Endothelial cell of umbilical vein (primary cell): Measurements from ENCODE around the gene MYO7B. TPM values are rescaled to one million over a fixed set of nuclear protein-coding genes. Genes with fewer than 3 reads are reported as not detected.

Source experiments
- BruUV-seq: library from RNA; stranded (reverse); fragments of 400-500 nt; replicated peaks from 2 replicates; lab custom pipeline; 2021; lab: Mats Ljungman, UMichigan
- CTCF ChIA-PET: fragments of 300-600, 350-600 bp; sonication (Branson Sonifier 250); formaldehyde crosslinking; loops from one replicate; lab custom pipeline; 2021; ENCODE audit warnings: antibody characterized with exemption, inconsistent platforms; lab: Charles Lee
- POLR2A ChIA-PET: fragments of 300-600, 350-600 bp; sonication (Branson Sonifier 250); formaldehyde crosslinking; loops from one replicate; lab custom pipeline; 2021; ENCODE audit warnings: antibody characterized with exemption, inconsistent platforms; lab: Charles Lee
- DNase-seq: peaks from one replicate; pipeline ENCODE4 v3.0.0-alpha.2; 2011; ENCODE audit warnings: low read depth, low spot score
- FAIRE-seq: peaks from 2 replicates; lab custom pipeline; 2011; peaks lifted over from hg19 to GRCh38; lab: Jason Lieb, UNC
- H2AFZ ChIP-seq: 2 replicates; pipeline ENCODE4 v1.6.0; 2012; ENCODE audit warnings: low read depth, low read length, control low read depth, inconsistent platforms
- H3K27ac ChIP-seq: 2 replicates; pipeline ENCODE4 v1.5.1; 2011; ENCODE audit warnings: low read depth, mild to moderate bottlenecking, control low read depth, low read length, moderate library complexity; ENCODE audit not compliant: insufficient read depth
- H3K27me3 ChIP-seq, 2 experiments: 2 replicates each; pipeline versions ENCODE4 v1.6.0 to v1.6.1; 2011; ENCODE audit warnings: low read length in 2 of 2, mixed read lengths in 1 of 2; ENCODE audit not compliant: control insufficient read depth in 2 of 2, insufficient read depth in 2 of 2
- H3K36me3 ChIP-seq, 2 experiments: 2 replicates in 1 of 2; 3 replicates in 1 of 2; pipeline ENCODE4 v1.5.1; 2011; ENCODE audit warnings: low read length in 2 of 2, mild to moderate bottlenecking in 1 of 2, moderate library complexity in 1 of 2; ENCODE audit not compliant: control insufficient read depth in 2 of 2, insufficient read depth in 2 of 2; ENCODE audit errors: extremely low read depth in 1 of 2
- H3K4me1 ChIP-seq: 3 replicates; pipeline ENCODE4 v1.5.1; 2011; ENCODE audit warnings: mild to moderate bottlenecking, low read length; ENCODE audit not compliant: control insufficient read depth, insufficient read depth; ENCODE audit errors: extremely low read depth
- H3K4me2 ChIP-seq: 2 replicates; pipeline ENCODE4 v1.6.1; 2011; ENCODE audit warnings: low read length, control low read depth, mixed read lengths; ENCODE audit not compliant: insufficient read depth
- H3K4me3 ChIP-seq, 3 experiments: fragments of 200-600 bp in 1 of 3; sonication (generic), shearing (Covaris generic) in 1 of 3; replicated peaks in 1 of 3; 2 replicates each; pipeline ENCODE4 v1.5.1; 2011 to 2016; ENCODE audit warnings: control low read depth in 3 of 3, low read length in 3 of 3, mild to moderate bottlenecking in 2 of 3, inconsistent platforms in 1 of 3, low read depth in 1 of 3, moderate library complexity in 1 of 3; ENCODE audit not compliant: insufficient read depth in 1 of 3
- H3K79me2 ChIP-seq: 2 replicates; pipeline ENCODE4 v1.6.0; 2012; ENCODE audit warnings: low read length, inconsistent platforms; ENCODE audit not compliant: control insufficient read depth, insufficient read depth
- H3K9ac ChIP-seq: replicated peaks from 2 replicates; pipeline ENCODE3; 2011; ENCODE audit warnings: low read length, control low read depth; ENCODE audit not compliant: insufficient read depth; ENCODE audit errors: extremely low read depth
- H3K9me1 ChIP-seq: replicated peaks from 3 replicates; pipeline ENCODE4 v1.6.0; 2011; ENCODE audit warnings: mild to moderate bottlenecking, low read length; ENCODE audit not compliant: control insufficient read depth, insufficient read depth; ENCODE audit errors: extremely low read depth
- H3K9me3 ChIP-seq: replicated peaks from 2 replicates; pipeline ENCODE4 v1.5.1; 2012; ENCODE audit warnings: low read length, inconsistent platforms; ENCODE audit not compliant: control insufficient read depth, insufficient read depth
- H4K20me1 ChIP-seq: replicated peaks from 2 replicates; pipeline ENCODE3; 2011; ENCODE audit warnings: mild to moderate bottlenecking, low read length; ENCODE audit not compliant: control insufficient read depth, insufficient read depth; ENCODE audit errors: extremely low read depth
- EZH2 ChIP-seq: IDR thresholded peaks from 2 replicates; pipeline ENCODE4 v1.6.1; 2012; ENCODE audit warnings: borderline replicate concordance, low read depth, mild to moderate bottlenecking, moderate library complexity, low read length, inconsistent platforms; ENCODE audit not compliant: severe bottlenecking
- FOS ChIP-seq: IDR thresholded peaks from 2 replicates; pipeline ENCODE4 v1.6.1; 2011; ENCODE audit warnings: mild to moderate bottlenecking, low read length, moderate library complexity, borderline replicate concordance; ENCODE audit not compliant: insufficient read depth
- GATA2 ChIP-seq: IDR thresholded peaks from 2 replicates; pipeline ENCODE4 v1.7.0; 2011; ENCODE audit warnings: low read depth, mild to moderate bottlenecking, moderate library complexity, mixed read lengths, low read length; ENCODE audit not compliant: insufficient read length, insufficient read depth
- JUN ChIP-seq: IDR thresholded peaks from 2 replicates; pipeline ENCODE4 v1.6.1; 2011; ENCODE audit warnings: borderline replicate concordance, low read depth; ENCODE audit not compliant: insufficient read length, insufficient read depth
- MYC ChIP-seq: IDR thresholded peaks from one replicate; pipeline ENCODE4 v1.6.1; 2011; ENCODE audit warnings: mild to moderate bottlenecking, low read depth, low read length
- POLR2A ChIP-seq: IDR thresholded peaks from 2 replicates; pipeline ENCODE4 v1.6.1; 2012; ENCODE audit warnings: low read depth, mild to moderate bottlenecking, control low read depth, low read length
- POLR2AphosphoS5 ChIP-seq: IDR thresholded peaks from 2 replicates; pipeline ENCODE4 v1.6.1; 2012; ENCODE audit warnings: low read depth, mild to moderate bottlenecking, control low read depth, low read length, moderate library complexity; ENCODE audit not compliant: insufficient read depth
- dilution Hi-C: fragments of 300-500 bp; cut with MboI; formaldehyde crosslinking; loops from one replicate; pipeline ENCODE4 v1.15.0; 2019; ENCODE audit warnings: low sequenced_read_pairs; ENCODE audit not compliant: extremely low pct_ligation_motif_present
- intact Hi-C: fragments of 100-400 bp; cut with micrococcal nuclease; formaldehyde crosslinking; loops from one replicate; pipeline ENCODE4 v1.10.0; 2022
- polyA plus RNA-seq, 4 experiments: library from polyadenylated mRNA; depleted of rRNA in 3 of 4; stranded (reverse) in 3 of 4; unstranded in 1 of 4; fragments of >200 nt; gene quantifications; 2 replicates each; pipeline versions ENCODE4 v1.2.1 to v1.2.3, GENCODE V29; 2011 to 2012; ENCODE audit warnings: missing spikeins in 1 of 4
- total RNA-seq: library from RNA; stranded (reverse); gene quantifications from 2 replicates; pipeline ENCODE4 v1.2.3, GENCODE V29; 2021
- TF ChIP-seq, protein P1 (sequence below): IDR thresholded peaks from 2 replicates; pipeline ENCODE4 v1.6.1; 2011; ENCODE audit not compliant: insufficient read depth, insufficient read length
- TF ChIP-seq, protein P2 (sequence below), 2 donors: IDR thresholded peaks; 1 replicate in 1 of 2; 2 replicates in 1 of 2; pipeline ENCODE4 v1.5.1; 2011; ENCODE audit warnings: low read length in 2 of 2, mild to moderate bottlenecking in 2 of 2, moderate library complexity in 2 of 2, control low read depth in 1 of 2, inconsistent platforms in 1 of 2, low read depth in 1 of 2; ENCODE audit not compliant: insufficient read depth in 1 of 2; ENCODE audit errors: extremely low read depth in 1 of 2

The MYO7B gene
- total and polyA plus RNA-seq, 2 donors (not counting 3 experiments of a cell fraction or from before 2014, with no cell fraction given), result 0.17 TPM; not detected in 1

DNA sequence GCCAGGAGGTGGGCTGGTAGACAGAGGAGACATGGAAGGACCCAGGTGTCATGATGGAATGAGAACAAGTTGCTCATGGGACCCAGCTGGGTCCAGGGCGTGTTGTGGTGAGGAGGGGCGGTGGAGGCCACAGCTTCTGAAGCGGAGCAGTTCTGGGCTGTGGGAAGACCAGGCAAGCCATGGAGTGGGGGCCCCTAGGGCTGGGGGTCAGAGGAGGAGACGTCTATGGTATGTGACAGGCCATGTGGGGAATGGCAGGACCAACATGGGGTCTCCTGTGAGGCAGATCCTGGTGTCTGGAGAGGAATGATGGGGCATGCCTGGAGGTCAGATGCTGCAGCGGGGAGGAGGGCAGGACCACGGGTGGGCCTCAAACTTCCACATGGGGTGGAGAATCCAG, 16.9 kb downstream of the MYO7B start:
- H3K36me3 ChIP-seq, result no peaks in the 10 kb centered on the region
- H3K79me2 ChIP-seq, result no peaks in the 10 kb centered on the region
- TF ChIP-seq FOS (no peak), JUN (no peak), POLR2A (no peak), EZH2 (no peak), MYC (no peak), GATA2 (no peak), POLR2AphosphoS5 (no peak)
- TF ChIP-seq, protein P1, sequence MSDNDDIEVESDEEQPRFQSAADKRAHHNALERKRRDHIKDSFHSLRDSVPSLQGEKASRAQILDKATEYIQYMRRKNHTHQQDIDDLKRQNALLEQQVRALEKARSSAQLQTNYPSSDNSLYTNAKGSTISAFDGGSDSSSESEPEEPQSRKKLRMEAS, result no peak
- TF ChIP-seq, protein P2, sequence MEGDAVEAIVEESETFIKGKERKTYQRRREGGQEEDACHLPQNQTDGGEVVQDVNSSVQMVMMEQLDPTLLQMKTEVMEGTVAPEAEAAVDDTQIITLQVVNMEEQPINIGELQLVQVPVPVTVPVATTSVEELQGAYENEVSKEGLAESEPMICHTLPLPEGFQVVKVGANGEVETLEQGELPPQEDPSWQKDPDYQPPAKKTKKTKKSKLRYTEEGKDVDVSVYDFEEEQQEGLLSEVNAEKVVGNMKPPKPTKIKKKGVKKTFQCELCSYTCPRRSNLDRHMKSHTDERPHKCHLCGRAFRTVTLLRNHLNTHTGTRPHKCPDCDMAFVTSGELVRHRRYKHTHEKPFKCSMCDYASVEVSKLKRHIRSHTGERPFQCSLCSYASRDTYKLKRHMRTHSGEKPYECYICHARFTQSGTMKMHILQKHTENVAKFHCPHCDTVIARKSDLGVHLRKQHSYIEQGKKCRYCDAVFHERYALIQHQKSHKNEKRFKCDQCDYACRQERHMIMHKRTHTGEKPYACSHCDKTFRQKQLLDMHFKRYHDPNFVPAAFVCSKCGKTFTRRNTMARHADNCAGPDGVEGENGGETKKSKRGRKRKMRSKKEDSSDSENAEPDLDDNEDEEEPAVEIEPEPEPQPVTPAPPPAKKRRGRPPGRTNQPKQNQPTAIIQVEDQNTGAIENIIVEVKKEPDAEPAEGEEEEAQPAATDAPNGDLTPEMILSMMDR (IDR thresholded peaks at IDR 0.05; ENCODE audit: extremely low read depth in 1 of 2, insufficient read depth in 1 of 2, low read depth in 1 of 2, low read length in 2 of 2), result no peak
- no TSS peak for BruUV-seq
- dilution Hi-C loops (no loop called here), intact Hi-C loops (no loop called here)
- H3K4me3 ChIP-seq, result no peak overlapping the region
- H3K27ac ChIP-seq, result no peak overlapping the region
- FAIRE-seq (no peak), DNase-seq (no peak)
- no peaks in the 10 kb centered on the region for H3K9me3 ChIP-seq
- no peak overlapping the region for H3K4me2 ChIP-seq
- H3K4me1 ChIP-seq, result no peaks in the 10 kb centered on the region
- no peak overlapping the region for H3K9ac ChIP-seq
- POLR2A ChIA-PET, result no interaction called here
- no peak overlapping the region for H2AFZ ChIP-seq
- H3K9me1 ChIP-seq, result no peaks in the 10 kb centered on the region
- no peaks in the 10 kb centered on the region for H4K20me1 ChIP-seq
- CTCF ChIA-PET, result interaction anchor here (1.2 to 1.5 kb wide), 2 partner anchors 39 kb away, joined by 3 to 4 read pairs; no protein-coding TSS in a partner anchor
- H3K27me3 ChIP-seq, result peaks cover 19% of the 10 kb centered on the region in 2 experiments
